Hepatic stellate cell (primary cell): ENCODE data around the gene EMILIN1.

Experiments used
- DNase-seq: peaks from one replicate; pipeline ENCODE4 v3.0.0; 2011; ENCODE audit warnings: low spot score

Gene EMILIN1

GRCh38 chr2:27080603-27080936 is 2.2 kb downstream of the EMILIN1 start:
- DNase-seq: no peak

- DNase-seq: no peak
Measured at GRCh38 chr2:27081984-27082772, 3.8 kb downstream of the EMILIN1 start.

- DNase-seq: no peak
Measured at GRCh38 chr2:27082773-27083409, 4.5 kb downstream of the EMILIN1 start.

- no peak for DNase-seq
Measured at GRCh38 chr2:27083410-27084296, 5.2 kb downstream of the EMILIN1 start.

GRCh38 chr2:27084297-27085061 is 6.1 kb downstream of the EMILIN1 start:
- no peak for DNase-seq

GRCh38 chr2:27085062-27085672 is 6.8 kb downstream of the EMILIN1 start:
- DNase-seq: no peak

- DNase-seq: peak; percentile 60
Measured at GRCh38 chr2:27085673-27086089, 7.3 kb downstream of the EMILIN1 start.

GRCh38 chr2:27086090-27086723 is 7.8 kb downstream of the EMILIN1 start:
- DNase-seq: peak; percentile 97

- DNase-seq: no peak
Measured at GRCh38 chr2:27086724-27087593, 8.5 kb downstream of the EMILIN1 start, which contains the start of gene KHK. Gene KHK, plus strand, starts transcription at chr2:27086772. Its CDS starts 488 bp downstream, at chr2:27087260.

GRCh38 chr2:27087823-27088410 is 9.5 kb downstream of the EMILIN1 start:
- DNase-seq: no peak

GRCh38 chr2:27088634-27089033 is 10.2 kb downstream of the EMILIN1 start:
- DNase-seq: no peak

GRCh38 chr2:27089111-27089954 is 10.9 kb downstream of the EMILIN1 start:
- DNase-seq: no peak

GRCh38 chr2:27091746-27092695 is 13.6 kb downstream of the EMILIN1 start:
- DNase-seq: no peak

- DNase-seq: no peak
Measured at GRCh38 chr2:27092696-27093429, 14.4 kb downstream of the EMILIN1 start.

GRCh38 chr2:27093430-27094352 is 15.3 kb downstream of the EMILIN1 start:
- DNase-seq: no peak
